Bronchial smooth muscle cell (primary cell): Measurements from ENCODE around the gene KLHDC7A. TPM values are rescaled to one million over a fixed set of nuclear protein-coding genes. Genes with fewer than 3 reads are reported as not detected.

Experiments used
- total RNA-seq: library from RNA; depleted of rRNA; stranded (reverse); fragments of >200 nt; gene quantifications from 2 replicates; pipeline ENCODE4 v1.2.1, GENCODE V29; 2014

The KLHDC7A gene
- not detected in 2 replicates for total RNA-seq

DNA sequence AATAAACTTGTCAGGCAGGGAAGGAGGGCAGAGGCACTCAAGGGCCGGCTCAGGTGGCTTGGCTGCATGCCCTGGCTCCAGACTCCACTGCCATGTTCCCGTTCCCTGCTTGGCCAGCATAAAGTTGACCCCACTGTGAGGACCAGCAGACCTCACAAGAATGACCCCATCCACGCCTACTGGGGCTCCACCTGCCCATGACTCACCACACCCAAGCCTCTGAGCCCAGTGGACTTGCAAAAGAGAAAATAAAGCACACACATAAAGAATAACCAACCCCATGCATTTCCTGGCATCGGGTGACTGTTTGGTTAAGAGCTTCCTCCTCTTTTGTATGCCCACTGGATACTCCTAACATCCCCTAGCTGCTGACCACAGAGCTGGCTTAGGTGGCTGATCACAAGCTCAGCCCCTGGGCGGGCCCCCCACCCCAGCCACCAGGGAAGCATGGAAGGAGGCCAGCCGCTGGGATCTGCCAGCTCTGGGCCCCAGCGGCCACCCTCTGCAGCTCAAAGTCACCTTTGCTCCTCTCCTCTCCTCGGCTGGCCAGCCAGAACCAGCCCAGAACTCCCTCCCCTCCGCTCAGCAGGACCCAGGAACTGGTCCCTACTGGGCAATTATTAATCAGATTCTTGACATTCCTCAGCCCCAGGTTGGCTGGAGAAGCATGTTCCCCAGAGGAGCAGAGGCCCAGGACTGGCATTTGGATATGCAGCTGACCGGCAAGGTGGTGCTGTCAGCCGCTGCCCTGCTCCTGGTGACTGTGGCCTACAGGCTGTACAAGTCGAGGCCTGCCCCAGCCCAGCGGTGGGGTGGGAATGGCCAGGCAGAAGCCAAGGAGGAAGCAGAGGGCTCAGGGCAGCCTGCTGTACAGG is at the start of gene KLHDC7A:
KLHDC7A (plus strand) TSS at position 616 of the 875 bp plus-strand sequence; CDS start at position 668, 52 bp downstream.

Other genes starting within 250 kb of the KLHDC7A start
- not detected in 2 replicates for gene PAX7, start 149.9 kb downstream of the KLHDC7A start, total RNA-seq